GM12878 (cell line): ENCODE data around the gene NIPAL3. TPM values are rescaled to one million over a fixed set of nuclear protein-coding genes. Genes with fewer than 3 reads are reported as not detected.

Experiments
- ATAC-seq: fragments of 200-7000 bp; cut with Tn5 transposase; 3 replicates; pipeline ENCODE4 v1.9.1; 2020; ENCODE audit warnings: mild to moderate bottlenecking, moderate library complexity
- BruUV-seq: library from RNA; stranded (reverse); fragments of 400-500 nt; replicated peaks from 2 replicates; lab custom pipeline; 2021; lab: Mats Ljungman, UMichigan
- CTCF ChIA-PET: fragments of 300-600 bp; sonication (Branson Sonifier 250); formaldehyde crosslinking; extraction: SDS; loops from one replicate; lab custom pipeline; 2021; ENCODE audit warnings: inconsistent platforms; lab: Yijun Ruan, JAX
- POLR2A ChIA-PET: fragments of 350-600 bp; formaldehyde crosslinking; extraction: SDS; loops from one replicate; lab custom pipeline; 2021; ENCODE audit warnings: inconsistent platforms; lab: Charles Lee
- RAD21 ChIA-PET: fragments of 300-600 bp; sonication (Branson Sonifier 250); formaldehyde crosslinking; loops from one replicate; lab custom pipeline; 2023; ENCODE audit warnings: antibody characterized with exemption; ENCODE audit not compliant: unreplicated experiment; lab: Charles Lee
- SMC1A ChIA-PET: fragments of 300-600 bp; sonication (Branson Sonifier 250); formaldehyde crosslinking; loops from one replicate; lab custom pipeline; 2023; ENCODE audit not compliant: unreplicated experiment, uncharacterized antibody; lab: Charles Lee
- DNase-seq: peaks from one replicate; pipeline ENCODE4 v3.0.0-alpha.2; 2011; ENCODE audit warnings: low read depth, low spot score
- FAIRE-seq: peaks from 3 replicates; lab custom pipeline; 2011; peaks lifted over from hg19 to GRCh38; lab: Jason Lieb, UNC
- H2AFZ ChIP-seq: 2 replicates; pipeline ENCODE4 v1.6.0; 2011; ENCODE audit warnings: low read depth, low read length, control low read depth; ENCODE audit not compliant: control insufficient read depth
- H3K27ac ChIP-seq: 2 replicates; pipeline ENCODE4 v1.5.1; 2011; ENCODE audit warnings: control low read depth; ENCODE audit not compliant: control insufficient read depth, insufficient read depth
- H3K27me3 ChIP-seq, 2 experiments: replicated peaks in 1 of 2; 2 replicates each; pipeline versions ENCODE4 v1.6.0 to v1.6.1; 2011; ENCODE audit warnings: low read length in 1 of 2; ENCODE audit not compliant: control insufficient read depth in 2 of 2, insufficient read depth in 2 of 2
- H3K36me3 ChIP-seq, 2 experiments: 2 replicates each; pipeline ENCODE4 v1.5.1; 2011; ENCODE audit warnings: low read length in 1 of 2; ENCODE audit not compliant: control insufficient read depth in 2 of 2, insufficient read depth in 2 of 2
- H3K4me1 ChIP-seq: 2 replicates; pipeline ENCODE4 v1.6.1; 2011; ENCODE audit warnings: mild to moderate bottlenecking, low read length, moderate library complexity, mixed read lengths; ENCODE audit not compliant: control insufficient read depth, insufficient read depth
- H3K4me2 ChIP-seq: 2 replicates; pipeline ENCODE4 v1.6.0; 2011; ENCODE audit warnings: control low read depth; ENCODE audit not compliant: control insufficient read depth, insufficient read depth
- H3K4me3 ChIP-seq: fragments of 200-600 bp; sonication (generic); 2 replicates; pipeline ENCODE4 v1.5.1; 2016
- H3K79me2 ChIP-seq: 2 replicates; pipeline ENCODE4 v1.6.0; 2011; ENCODE audit warnings: low read length; ENCODE audit not compliant: control insufficient read depth, insufficient read depth
- H3K9ac ChIP-seq: 2 replicates; pipeline ENCODE4 v1.8.0; 2011; ENCODE audit warnings: low read length, control low read depth, mixed read lengths; ENCODE audit not compliant: control insufficient read depth, insufficient read depth
- H3K9me3 ChIP-seq: replicated peaks from 3 replicates; pipeline ENCODE4 v1.5.1; 2011; ENCODE audit warnings: mild to moderate bottlenecking, low read length; ENCODE audit not compliant: control insufficient read depth, insufficient read depth
- H4K20me1 ChIP-seq: 2 replicates; pipeline ENCODE4 v1.6.0; 2011; ENCODE audit not compliant: control insufficient read depth, insufficient read depth
- CHD2 ChIP-seq: IDR thresholded peaks from 2 replicates; pipeline ENCODE4 v1.6.1; 2011; ENCODE audit warnings: low read depth, low read length, improper control_type of control experiment, borderline replicate concordance
- PRDM15 ChIP-seq: fragments of 450-650 bp; formaldehyde crosslinking; IDR thresholded peaks from 2 replicates; pipeline ENCODE4 v1.4.0; 2020; ENCODE audit warnings: mild to moderate bottlenecking, moderate library complexity
- RAD51 ChIP-seq: fragments of 450-650 bp; IDR thresholded peaks from 2 replicates; pipeline ENCODE4 v1.6.1; 2016; ENCODE audit warnings: moderate library complexity, mild to moderate bottlenecking, inconsistent platforms
- SIN3A ChIP-seq: IDR thresholded peaks from 2 replicates; pipeline ENCODE4 v1.6.1; 2012; ENCODE audit warnings: low read depth, low read length, improper control_type of control experiment
- TCF3 ChIP-seq: IDR thresholded peaks from 2 replicates; pipeline ENCODE4 v1.6.1; 2012; ENCODE audit warnings: low read depth, mild to moderate bottlenecking, low read length, borderline replicate concordance; ENCODE audit not compliant: insufficient read depth
- ZNF207 ChIP-seq: fragments of 450-650 bp; IDR thresholded peaks from 2 replicates; pipeline ENCODE4 v1.6.1; 2014; ENCODE audit warnings: antibody characterized with exemption, mild to moderate bottlenecking, borderline replicate concordance
- WGBS: methylation state at CpG from one replicate; pipeline ENCODE4 v1.1.6; 2016; ENCODE audit warnings: low lambda C conversion rate; ENCODE audit not compliant: insufficient replicate concordance, insufficient coverage; ENCODE audit errors: missing lambda C conversion rate; 5-methylcytosine and 5-hydroxymethylcytosine counted together
- in situ Hi-C: fragments of 300-500 bp; cut with MboI; formaldehyde crosslinking; loops from 9 replicates; pipeline ENCODE4 v1.14.3; 2018; ENCODE audit warnings: mixed read lengths
- intact Hi-C: fragments of 100-400 bp; cut with micrococcal nuclease; formaldehyde crosslinking; loops from one replicate; pipeline ENCODE4 v1.14.2; 2022; ENCODE audit not compliant: unreplicated experiment
- polyA plus RNA-seq, 11 experiments: library from polyadenylated mRNA; depleted of rRNA in 4 of 11; unstranded in 6 of 11; stranded (reverse) in 5 of 11; fragments of >200 nt; fragmentation: Nextera tagmentation in 4 of 11; fragmentation: Illumina TruSeq in 1 of 11; extraction: Ambion mirVana in 4 of 11; extraction: Trizol in 1 of 11; gene quantifications; 1 replicate in 1 of 11; 2 replicates in 10 of 11; pipeline versions ENCODE4 v1.2.1 to v1.2.3, GENCODE V29; 2011 to 2016; ENCODE audit warnings: inconsistent platforms in 2 of 11, missing spikeins in 2 of 11, low read depth in 1 of 11
- total RNA-seq, 4 experiments: library from RNA; depleted of rRNA in 3 of 4; stranded (reverse); fragments of >200 nt in 3 of 4; fragmentation: Illumina TruSeq in 1 of 4; extraction: Trizol in 1 of 4; gene quantifications; 2 replicates each; pipeline versions ENCODE4 v1.2.1 to v1.2.3, GENCODE V29; 2013 to 2021
- TF ChIP-seq, protein P1 (sequence below): fragments of 450-650 bp; IDR thresholded peaks from 2 replicates; pipeline ENCODE4 v1.6.1; 2016; ENCODE audit warnings: mild to moderate bottlenecking, moderate library complexity, borderline replicate concordance
- TF ChIP-seq, protein P2 (sequence below): fragments of 450-650 bp; IDR thresholded peaks from 2 replicates; pipeline ENCODE4 v1.6.1; 2017; ENCODE audit warnings: antibody characterized with exemption, mild to moderate bottlenecking, moderate library complexity

The NIPAL3 gene
- total and polyA plus RNA-seq, 10 of the 15 experiments (the other 5 are each of a cell fraction or from before 2014, with no cell fraction given) = 2.1 to 9.4 (median 4.2) TPM

DNA sequence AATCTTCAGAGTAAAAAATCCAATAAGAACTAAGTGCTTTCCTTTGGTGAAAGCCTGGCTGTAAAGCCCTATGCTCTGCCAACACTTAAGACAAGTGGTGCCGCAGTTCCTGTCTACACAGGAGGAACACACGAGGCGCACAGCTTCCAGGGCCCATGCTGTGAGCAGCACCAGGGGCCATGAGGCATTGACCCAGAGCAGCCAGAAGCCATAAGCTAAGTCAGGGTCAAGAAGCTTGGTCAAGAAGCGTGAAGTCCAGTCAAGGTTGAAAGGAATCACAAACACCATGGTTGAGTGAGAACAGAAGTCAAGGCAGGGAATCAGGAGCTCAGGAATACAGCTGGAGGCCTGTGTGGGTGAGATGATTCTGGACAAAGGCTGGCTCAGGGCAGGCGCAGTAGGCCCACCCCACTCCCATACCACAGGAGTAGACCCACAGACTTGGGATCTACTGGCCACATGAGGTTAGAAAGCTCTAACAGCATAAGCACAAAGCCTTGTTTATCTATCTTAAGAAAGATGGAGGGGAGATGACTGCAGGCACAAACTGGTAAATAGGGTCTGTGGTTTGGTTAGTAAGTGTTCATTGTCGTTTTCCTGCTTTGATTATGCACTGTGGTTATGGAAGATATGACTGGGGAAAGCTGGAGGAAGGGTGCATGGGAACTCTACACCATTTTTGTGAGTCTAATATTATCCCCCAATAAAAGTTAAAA is 44.1 kb downstream of the NIPAL3 start:
- no peak for ATAC-seq
- H3K9ac ChIP-seq = no peak overlapping the region
- POLR2A ChIA-PET = no interaction called here
- SMC1A ChIA-PET = no interaction called here
- no peaks in the 10 kb centered on the region for H3K27me3 ChIP-seq
- TF ChIP-seq, protein P1, sequence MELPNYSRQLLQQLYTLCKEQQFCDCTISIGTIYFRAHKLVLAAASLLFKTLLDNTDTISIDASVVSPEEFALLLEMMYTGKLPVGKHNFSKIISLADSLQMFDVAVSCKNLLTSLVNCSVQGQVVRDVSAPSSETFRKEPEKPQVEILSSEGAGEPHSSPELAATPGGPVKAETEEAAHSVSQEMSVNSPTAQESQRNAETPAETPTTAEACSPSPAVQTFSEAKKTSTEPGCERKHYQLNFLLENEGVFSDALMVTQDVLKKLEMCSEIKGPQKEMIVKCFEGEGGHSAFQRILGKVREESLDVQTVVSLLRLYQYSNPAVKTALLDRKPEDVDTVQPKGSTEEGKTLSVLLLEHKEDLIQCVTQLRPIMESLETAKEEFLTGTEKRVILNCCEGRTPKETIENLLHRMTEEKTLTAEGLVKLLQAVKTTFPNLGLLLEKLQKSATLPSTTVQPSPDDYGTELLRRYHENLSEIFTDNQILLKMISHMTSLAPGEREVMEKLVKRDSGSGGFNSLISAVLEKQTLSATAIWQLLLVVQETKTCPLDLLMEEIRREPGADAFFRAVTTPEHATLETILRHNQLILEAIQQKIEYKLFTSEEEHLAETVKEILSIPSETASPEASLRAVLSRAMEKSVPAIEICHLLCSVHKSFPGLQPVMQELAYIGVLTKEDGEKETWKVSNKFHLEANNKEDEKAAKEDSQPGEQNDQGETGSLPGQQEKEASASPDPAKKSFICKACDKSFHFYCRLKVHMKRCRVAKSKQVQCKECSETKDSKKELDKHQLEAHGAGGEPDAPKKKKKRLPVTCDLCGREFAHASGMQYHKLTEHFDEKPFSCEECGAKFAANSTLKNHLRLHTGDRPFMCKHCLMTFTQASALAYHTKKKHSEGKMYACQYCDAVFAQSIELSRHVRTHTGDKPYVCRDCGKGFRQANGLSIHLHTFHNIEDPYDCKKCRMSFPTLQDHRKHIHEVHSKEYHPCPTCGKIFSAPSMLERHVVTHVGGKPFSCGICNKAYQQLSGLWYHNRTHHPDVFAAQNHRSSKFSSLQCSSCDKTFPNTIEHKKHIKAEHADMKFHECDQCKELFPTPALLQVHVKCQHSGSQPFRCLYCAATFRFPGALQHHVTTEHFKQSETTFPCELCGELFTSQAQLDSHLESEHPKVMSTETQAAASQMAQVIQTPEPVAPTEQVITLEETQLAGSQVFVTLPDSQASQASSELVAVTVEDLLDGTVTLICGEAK = no peak
- TF ChIP-seq PRDM15 (CRISPR knock-in tag) (no peak), ZNF207 (no peak), RAD51 (no peak), CHD2 (no peak), SIN3A (no peak), TCF3 (no peak)
- TF ChIP-seq, protein P2, sequence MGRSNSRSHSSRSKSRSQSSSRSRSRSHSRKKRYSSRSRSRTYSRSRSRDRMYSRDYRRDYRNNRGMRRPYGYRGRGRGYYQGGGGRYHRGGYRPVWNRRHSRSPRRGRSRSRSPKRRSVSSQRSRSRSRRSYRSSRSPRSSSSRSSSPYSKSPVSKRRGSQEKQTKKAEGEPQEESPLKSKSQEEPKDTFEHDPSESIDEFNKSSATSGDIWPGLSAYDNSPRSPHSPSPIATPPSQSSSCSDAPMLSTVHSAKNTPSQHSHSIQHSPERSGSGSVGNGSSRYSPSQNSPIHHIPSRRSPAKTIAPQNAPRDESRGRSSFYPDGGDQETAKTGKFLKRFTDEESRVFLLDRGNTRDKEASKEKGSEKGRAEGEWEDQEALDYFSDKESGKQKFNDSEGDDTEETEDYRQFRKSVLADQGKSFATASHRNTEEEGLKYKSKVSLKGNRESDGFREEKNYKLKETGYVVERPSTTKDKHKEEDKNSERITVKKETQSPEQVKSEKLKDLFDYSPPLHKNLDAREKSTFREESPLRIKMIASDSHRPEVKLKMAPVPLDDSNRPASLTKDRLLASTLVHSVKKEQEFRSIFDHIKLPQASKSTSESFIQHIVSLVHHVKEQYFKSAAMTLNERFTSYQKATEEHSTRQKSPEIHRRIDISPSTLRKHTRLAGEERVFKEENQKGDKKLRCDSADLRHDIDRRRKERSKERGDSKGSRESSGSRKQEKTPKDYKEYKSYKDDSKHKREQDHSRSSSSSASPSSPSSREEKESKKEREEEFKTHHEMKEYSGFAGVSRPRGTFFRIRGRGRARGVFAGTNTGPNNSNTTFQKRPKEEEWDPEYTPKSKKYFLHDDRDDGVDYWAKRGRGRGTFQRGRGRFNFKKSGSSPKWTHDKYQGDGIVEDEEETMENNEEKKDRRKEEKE = no peak
- H3K9me3 ChIP-seq = no peaks in the 10 kb centered on the region; the same call in 2 of the 3 replicates
- H3K36me3 ChIP-seq = no peaks in the 10 kb centered on the region; a peak in 1 of 4 replicates
- FAIRE-seq = no peak
- no peak overlapping the region for H3K4me2 ChIP-seq
- RAD21 ChIA-PET = no interaction called here
- no peak overlapping the region for H2AFZ ChIP-seq
- no peaks in the 10 kb centered on the region for H3K4me1 ChIP-seq
- CTCF ChIA-PET = interaction anchor here (0.7 to 1.7 kb wide), 3 partner anchors 9 to 43 kb away, joined by 3 to 7 read pairs (median 4); partner anchors contain the start of gene NIPAL3
- intact Hi-C loops (no loop called here), in situ Hi-C loops (no loop called here)
- DNase-seq = no peak
- H3K4me3 ChIP-seq = no peak overlapping the region
- no peak overlapping the region for H3K27ac ChIP-seq
- H4K20me1 ChIP-seq = no peaks in the 10 kb centered on the region
- no TSS peak for BruUV-seq
- 82% methylated on average over 6 of the region's 6 CpGs for WGBS
- H3K79me2 ChIP-seq = no peaks in the 10 kb centered on the region
